Measurements from ENCODE around the gene PIK3IP1.

- TF ChIP-seq CTCF (conservative IDR thresholded peaks at IDR 0.05) = no peak
- no peak for TF ChIP-seq ZFX (IDR thresholded peaks at IDR 0.05)
These were observed 48.0 kb downstream of the PIK3IP1 start for GRCh38 chr22:31244046-31244942.
